Measurements from ENCODE around the gene ZNF740. TPM values are rescaled to one million over a fixed set of nuclear protein-coding genes. Genes with fewer than 3 reads are reported as not detected.

ZNF740 gene
- total RNA-seq, 1 donor from 2014 or later = 5.9 TPM

- H3K4me1 ChIP-seq = peaks cover 35 to 59% of the 10 kb centered on the region in 2 donors
- TF ChIP-seq CTCF (IDR thresholded peaks at IDR 0.05) = peak; percentile 7 to 19 (median 12)
- H3K36me3 ChIP-seq = no peaks in the 10 kb centered on the region
- peak in 1 of 2 donors; percentile 85 for DNase-seq (ENCODE audit: low spot score in 2 of 2)
- intact Hi-C loops (cut with DNase I) = loop anchor here (1.0 to 10.0 kb wide), 3 partner anchors 10 to 1177 kb away; partner anchors contain the start of gene ESPL1
- H3K27ac ChIP-seq = peak overlapping the region; percentile 92 to 96
- H3K4me3 ChIP-seq = peak overlapping the region; percentile 85 to 90
- H3K27me3 ChIP-seq = no peaks in the 10 kb centered on the region
- H3K9me3 ChIP-seq = no peaks in the 10 kb centered on the region
Observed at GRCh38 chr12:53221203-53222080, 40.9 kb downstream of the ZNF740 start.

GRCh38 chr12:53222170-53222721 lies 41.7 kb downstream of the ZNF740 start:
- H3K27ac ChIP-seq = peak overlapping the region; percentile 92 to 96
- no peak for TF ChIP-seq CTCF (IDR thresholded peaks at IDR 0.05)
- intact Hi-C loops (cut with DNase I) = loop anchor here (10.0 kb wide), 1 partner anchor 1177 kb away; no protein-coding TSS in a partner anchor
- peaks cover 34 to 51% of the 10 kb centered on the region in 2 donors for H3K4me1 ChIP-seq
- H3K4me3 ChIP-seq = peak overlapping the region; percentile 85 to 90
- no peaks in the 10 kb centered on the region for H3K9me3 ChIP-seq
- H3K27me3 ChIP-seq = no peaks in the 10 kb centered on the region
- peaks cover 4 to 6% of the 10 kb centered on the region in 2 donors for H3K36me3 ChIP-seq
- DNase-seq (ENCODE audit: low spot score in 2 of 2) = no peak

DNA sequence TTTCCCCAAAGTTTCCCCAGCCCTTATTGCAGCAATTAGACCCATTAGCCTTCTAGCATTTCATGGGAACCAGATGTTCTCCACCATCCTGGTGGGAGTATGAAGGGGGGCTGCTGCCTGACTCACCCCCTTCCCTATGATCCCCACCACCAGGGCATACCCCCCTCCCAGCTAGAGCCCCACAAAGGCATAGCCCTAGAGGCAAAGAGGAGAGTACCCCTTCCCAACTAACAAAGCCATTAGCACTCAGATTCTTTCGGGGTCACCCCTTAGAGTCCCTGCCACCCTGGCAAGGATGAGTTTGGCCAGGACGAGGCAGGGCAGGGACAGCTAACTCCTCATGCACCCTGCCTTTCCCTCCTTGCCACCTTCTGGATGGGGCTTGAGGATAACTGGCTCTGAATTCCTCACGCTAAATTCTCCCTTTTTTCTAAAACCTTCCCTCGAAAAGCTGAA lies 42.3 kb downstream of the ZNF740 start:
- no peak for TF ChIP-seq CTCF (IDR thresholded peaks at IDR 0.05)
- peak overlapping the region in 1 of 2 donors; percentile 17 for H3K4me3 ChIP-seq
- H3K36me3 ChIP-seq = peaks cover 9 to 12% of the 10 kb centered on the region in 2 donors
- no peaks in the 10 kb centered on the region for H3K27me3 ChIP-seq
- intact Hi-C loops (cut with DNase I) = loop anchor here (10.0 kb wide), 1 partner anchor 1178 kb away; no protein-coding TSS in a partner anchor
- peak overlapping the region; percentile 92 to 96 for H3K27ac ChIP-seq
- H3K4me1 ChIP-seq = peaks cover 28 to 45% of the 10 kb centered on the region in 2 donors
- DNase-seq (ENCODE audit: low spot score in 2 of 2) = no peak
- no peaks in the 10 kb centered on the region for H3K9me3 ChIP-seq

DNA sequence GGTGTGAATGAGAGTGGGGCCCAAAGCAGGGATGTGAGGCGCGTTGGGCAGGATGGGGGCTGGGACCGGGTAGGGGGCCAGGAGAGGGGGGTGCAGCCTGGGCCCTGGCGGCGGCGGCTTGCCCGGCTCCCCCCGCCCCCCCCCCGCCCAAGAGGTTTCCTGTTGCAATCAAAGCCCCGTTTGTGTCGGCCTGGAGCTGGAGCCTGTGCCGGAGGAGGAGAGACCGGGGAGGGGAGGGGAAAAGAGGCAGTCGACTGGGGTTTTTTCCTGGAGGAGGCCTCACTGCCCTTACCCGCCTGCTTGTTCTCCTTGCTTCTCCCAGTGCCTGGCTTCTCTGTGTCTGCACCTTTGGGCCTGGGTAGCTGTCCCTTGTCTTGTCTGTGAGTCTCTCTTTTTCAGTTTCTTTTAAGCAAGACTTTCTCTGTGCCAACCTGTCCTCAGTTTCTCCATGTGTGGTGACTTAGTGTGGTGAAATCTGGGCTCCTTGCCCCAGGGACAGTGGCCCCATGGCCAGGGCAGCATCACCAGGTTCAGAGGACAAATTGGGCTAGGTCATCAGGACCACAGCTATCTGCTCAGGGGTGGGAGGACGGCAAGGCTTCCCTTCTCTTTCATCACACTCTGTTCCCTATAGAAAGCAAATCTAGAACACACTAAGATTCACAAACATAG lies 43.0 kb downstream of the ZNF740 start:
- Histone ChIP-seq H3K9me3 (no peaks in the 10 kb centered on the region), H3K27ac (peak overlapping the region; percentile 92 to 96), H3K27me3 (no peaks in the 10 kb centered on the region), H3K4me1 (peaks cover 24 to 41% of the 10 kb centered on the region in 2 donors), H3K36me3 (peaks cover 9 to 13% of the 10 kb centered on the region in 2 donors), H3K4me3 (peak overlapping the region in 1 of 2 donors; percentile 17)
- TF ChIP-seq CTCF (IDR thresholded peaks at IDR 0.05) = no peak
- intact Hi-C loops (cut with DNase I) = loop anchor here (10.0 kb wide), 1 partner anchor 1179 kb away; no protein-coding TSS in a partner anchor
- DNase-seq (ENCODE audit: low spot score in 2 of 2) = no peak

Measured in ascending aorta (tissue), 2 donors.